HG03108 (cell line): ENCODE measurements around the gene PIEZO2.
"Not testable (repeated sequence)": the region's sequence is repeated elsewhere in the genome, so short reads cannot be mapped to it uniquely, and the experiment has no call there.

Experiments used
- ATAC-seq: cut with Tn5 transposase; IDR thresholded peaks from one replicate; pipeline ENCODE4 v1.9.1; 2021; ENCODE audit warnings: moderate library complexity; ENCODE audit not compliant: unreplicated experiment

Gene PIEZO2

GRCh38 chr18:11150271-11150615 lies 874 bp upstream of the PIEZO2 start:
- ATAC-seq = no peak

- no peak for ATAC-seq
Measured at GRCh38 chr18:11148680-11149440, 509 bp downstream of the PIEZO2 start.

- no peak for ATAC-seq
Measured at GRCh38 chr18:11147962-11148679, 1.2 kb downstream of the PIEZO2 start.

- no peak for ATAC-seq
Measured at GRCh38 chr18:11147371-11147951, 1.9 kb downstream of the PIEZO2 start.

- no peak for ATAC-seq
Measured at GRCh38 chr18:11146947-11147345, 2.4 kb downstream of the PIEZO2 start.

GRCh38 chr18:11146238-11146946 lies 3.0 kb downstream of the PIEZO2 start:
- no peak for ATAC-seq

- ATAC-seq = no peak
Measured at GRCh38 chr18:11145413-11146191, 3.8 kb downstream of the PIEZO2 start.

- ATAC-seq = no peak
Measured at GRCh38 chr18:11137400-11137799, 12.0 kb downstream of the PIEZO2 start.

- no peak for ATAC-seq
Measured at GRCh38 chr18:11136241-11136640, 13.1 kb downstream of the PIEZO2 start.

- ATAC-seq = no peak
Measured at GRCh38 chr18:11134940-11135339, 14.4 kb downstream of the PIEZO2 start.

- ATAC-seq = not testable (repeated sequence)
Measured at GRCh38 chr18:11129059-11129458, 20.3 kb downstream of the PIEZO2 start.

GRCh38 chr18:11125492-11126315 lies 23.7 kb downstream of the PIEZO2 start:
- no peak for ATAC-seq

GRCh38 chr18:11124054-11124453 lies 25.3 kb downstream of the PIEZO2 start:
- ATAC-seq = no peak

GRCh38 chr18:11121443-11121849 lies 27.9 kb downstream of the PIEZO2 start:
- ATAC-seq = no peak

- no peak for ATAC-seq
Measured at GRCh38 chr18:11119959-11120587, 29.3 kb downstream of the PIEZO2 start.

- no peak for ATAC-seq
Measured at GRCh38 chr18:11119550-11119949, 29.8 kb downstream of the PIEZO2 start.

- ATAC-seq = no peak
Measured at GRCh38 chr18:11118051-11118766, 31.2 kb downstream of the PIEZO2 start.

GRCh38 chr18:11115276-11115675 lies 34.1 kb downstream of the PIEZO2 start:
- no peak for ATAC-seq

GRCh38 chr18:11114653-11115052 lies 34.7 kb downstream of the PIEZO2 start:
- ATAC-seq = no peak
